Measurements from ENCODE around the gene GOLIM4. TPM values are rescaled to one million over a fixed set of nuclear protein-coding genes. Genes with fewer than 3 reads are reported as not detected.

GOLIM4 gene
- total RNA-seq, 1 experiment from 2014 or later, result 17.4 TPM

DNA sequence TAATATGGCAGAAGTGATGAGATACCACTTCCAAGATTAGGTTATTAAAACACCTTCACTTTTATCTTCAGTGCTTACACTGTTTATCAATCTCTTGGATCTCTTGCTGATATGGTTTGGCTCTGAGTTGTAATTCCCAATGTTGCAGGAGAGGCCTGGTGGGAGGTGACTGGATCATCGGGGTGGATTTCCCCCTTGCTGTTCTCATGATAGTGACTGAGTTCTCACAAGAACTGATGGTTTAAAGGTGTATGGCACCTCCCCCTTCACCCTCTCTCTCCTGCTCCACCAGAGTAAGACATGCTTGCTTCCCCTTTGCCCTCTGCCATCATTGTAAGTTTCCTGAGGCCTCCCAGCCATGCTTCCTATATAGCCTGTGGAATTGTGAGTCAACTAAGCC is 11.8 kb downstream of the GOLIM4 start:
- Histone ChIP-seq H3K27me3 (replicated peaks; ENCODE audit: control insufficient read depth, insufficient read depth, low read length) (no peaks in the 10 kb centered on the region), H3K9me3 (no peaks in the 10 kb centered on the region), H3K4me3 (ENCODE audit: low read depth, low read length) (no peak overlapping the region), H3K4me1 (peaks cover 26% of the 10 kb centered on the region), H3K36me3 (ENCODE audit: control insufficient read depth, insufficient read depth, low read length) (no peaks in the 10 kb centered on the region)
- CTCF ChIA-PET, result no interaction called here
- intact Hi-C loops (cut with micrococcal nuclease; ENCODE audit: unreplicated experiment), result no loop called here
- Mint-ChIP-seq H3K4me1 (ENCODE audit: low read depth, unreplicated experiment) (peaks cover 15% of the 10 kb centered on the region), H3K4me3 (ENCODE audit: unreplicated experiment) (no peak overlapping the region), H3K27me3 (ENCODE audit: insufficient read depth, unreplicated experiment) (no peaks in the 10 kb centered on the region), H3K36me3 (ENCODE audit: insufficient read depth, unreplicated experiment) (no peaks in the 10 kb centered on the region), H3K9me3 (ENCODE audit: unreplicated experiment) (no peaks in the 10 kb centered on the region), H3K27ac (ENCODE audit: unreplicated experiment) (no peak overlapping the region)
- no peak for TF ChIP-seq CTCF (IDR thresholded peaks at IDR 0.05; ENCODE audit: insufficient read depth in 1 of 2, low read depth in 1 of 2, low read length in 1 of 2, severe bottlenecking in 1 of 2, unreplicated experiment in 1 of 2)
- no peak for DNase-seq
- no TSS peak for BruUV-seq (replicated peaks)
- POLR2A ChIA-PET, result no interaction called here

GRCh38 chr3:168081856-168082255 is 13.9 kb downstream of the GOLIM4 start:
- peaks cover 8% of the 10 kb centered on the region for H3K4me1 Mint-ChIP-seq (ENCODE audit: low read depth, unreplicated experiment)
- POLR2A ChIA-PET, result no interaction called here

DNA sequence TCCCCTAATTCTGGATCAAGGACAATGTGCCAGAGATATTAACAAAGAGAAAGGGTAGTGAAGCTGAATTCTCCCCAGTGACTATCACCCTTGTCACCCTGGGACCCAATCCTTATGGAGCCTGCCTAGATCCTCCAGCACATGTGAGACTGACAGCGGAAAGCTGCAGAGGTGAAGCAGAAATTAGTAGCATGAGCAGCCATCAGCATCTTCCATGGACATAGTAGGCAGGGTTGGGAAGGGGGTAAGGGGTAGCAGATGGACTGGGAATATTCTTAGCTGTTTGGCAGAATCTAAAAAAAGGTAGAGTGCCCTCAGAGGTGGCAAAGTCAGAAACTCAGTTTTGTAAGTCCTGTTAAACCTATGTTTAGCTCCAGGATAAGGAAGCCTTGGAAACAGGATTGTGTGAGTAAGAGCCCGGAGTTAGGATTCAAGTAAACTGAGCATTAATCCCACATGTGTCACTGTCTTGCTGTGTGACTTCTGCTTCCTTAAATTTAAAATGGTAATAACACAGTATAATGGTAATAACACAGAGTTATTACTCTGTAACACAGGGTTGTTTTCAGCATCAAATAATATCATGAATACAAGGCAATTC is 14.5 kb downstream of the GOLIM4 start:
- Mint-ChIP-seq H3K9me3 (ENCODE audit: unreplicated experiment) (no peaks in the 10 kb centered on the region), H3K27ac (ENCODE audit: unreplicated experiment) (no peak overlapping the region), H3K4me3 (ENCODE audit: unreplicated experiment) (no peak overlapping the region)

More at GRCh38 chr3:168081856-168082255, 13.9 kb downstream of the GOLIM4 start:
- no peaks in the 10 kb centered on the region for H3K36me3 Mint-ChIP-seq (ENCODE audit: insufficient read depth, unreplicated experiment)
- no peaks in the 10 kb centered on the region for H3K27me3 ChIP-seq (replicated peaks; ENCODE audit: control insufficient read depth, insufficient read depth, low read length)
- no peaks in the 10 kb centered on the region for H3K27me3 Mint-ChIP-seq (ENCODE audit: insufficient read depth, unreplicated experiment)
- no peak for DNase-seq
- H3K4me1 ChIP-seq, result peaks cover 26% of the 10 kb centered on the region
- CTCF ChIA-PET, result no interaction called here
- H3K4me3 ChIP-seq (ENCODE audit: low read depth, low read length), result no peak overlapping the region
- BruUV-seq (replicated peaks), result no TSS peak
- intact Hi-C loops (cut with micrococcal nuclease; ENCODE audit: unreplicated experiment), result no loop called here
- no peak for TF ChIP-seq CTCF (IDR thresholded peaks at IDR 0.05; ENCODE audit: insufficient read depth in 1 of 2, low read depth in 1 of 2, low read length in 1 of 2, severe bottlenecking in 1 of 2, unreplicated experiment in 1 of 2)
- H3K9me3 Mint-ChIP-seq (ENCODE audit: unreplicated experiment), result no peaks in the 10 kb centered on the region
- H3K36me3 ChIP-seq (ENCODE audit: control insufficient read depth, insufficient read depth, low read length), result no peaks in the 10 kb centered on the region
- H3K4me3 Mint-ChIP-seq (ENCODE audit: unreplicated experiment), result no peak overlapping the region
- H3K27ac Mint-ChIP-seq (ENCODE audit: unreplicated experiment), result no peak overlapping the region
- H3K9me3 ChIP-seq, result no peaks in the 10 kb centered on the region

More for the DNA sequence above, 14.5 kb downstream of the GOLIM4 start:
- Histone ChIP-seq H3K36me3 (ENCODE audit: control insufficient read depth, insufficient read depth, low read length) (no peaks in the 10 kb centered on the region), H3K9me3 (no peaks in the 10 kb centered on the region), H3K27me3 (replicated peaks; ENCODE audit: control insufficient read depth, insufficient read depth, low read length) (no peaks in the 10 kb centered on the region), H3K4me1 (peaks cover 26% of the 10 kb centered on the region), H3K4me3 (ENCODE audit: low read depth, low read length) (no peak overlapping the region)
- Mint-ChIP-seq H3K4me1 (ENCODE audit: low read depth, unreplicated experiment) (peaks cover 8% of the 10 kb centered on the region), H3K36me3 (ENCODE audit: insufficient read depth, unreplicated experiment) (no peaks in the 10 kb centered on the region), H3K27me3 (ENCODE audit: insufficient read depth, unreplicated experiment) (no peaks in the 10 kb centered on the region)
- POLR2A ChIA-PET, result no interaction called here
- TF ChIP-seq CTCF (IDR thresholded peaks at IDR 0.05; ENCODE audit: insufficient read depth in 1 of 2, low read depth in 1 of 2, low read length in 1 of 2, severe bottlenecking in 1 of 2, unreplicated experiment in 1 of 2), result no peak
- no TSS peak for BruUV-seq (replicated peaks)
- DNase-seq, result no peak
- intact Hi-C loops (cut with micrococcal nuclease; ENCODE audit: unreplicated experiment), result no loop called here
- CTCF ChIA-PET, result no interaction called here
